Dedifferentiated amniotic fluid mesenchymal stem cell (primary cell): ENCODE measurements around the gene RBBP5.

Source experiments
- DNase-seq: peaks from one replicate; pipeline ENCODE4 v3.0.0-alpha.2; 2016; ENCODE audit errors: extremely low spot score

RBBP5 gene

DNA sequence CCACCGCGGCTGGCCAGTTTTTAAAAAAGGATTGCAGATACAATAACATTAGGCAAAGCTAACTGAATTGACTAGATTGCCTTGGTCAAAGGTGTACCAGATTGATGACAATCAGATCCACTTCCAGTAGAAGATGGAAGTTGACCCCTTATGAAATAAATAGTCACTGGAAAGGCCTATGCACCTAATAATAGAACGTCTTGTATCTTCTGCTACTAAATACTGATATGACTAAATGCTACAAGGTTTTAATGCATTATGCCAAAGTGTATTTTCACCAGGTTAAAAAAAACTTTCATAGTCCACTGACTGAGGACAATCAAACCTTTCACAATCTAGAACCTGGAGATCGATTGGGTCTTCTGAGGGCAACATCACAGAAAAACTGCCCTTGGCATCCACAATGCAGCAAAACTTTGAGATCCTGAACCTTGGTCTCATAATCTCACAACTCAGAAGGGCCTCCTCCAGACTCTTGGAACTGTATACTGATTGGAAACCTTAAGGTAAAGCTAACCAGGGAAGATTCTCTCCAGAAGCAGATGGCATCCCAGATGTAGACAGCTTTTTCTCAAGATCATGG lies 7.8 kb upstream of the RBBP5 start:
- no peak for DNase-seq

DNA sequence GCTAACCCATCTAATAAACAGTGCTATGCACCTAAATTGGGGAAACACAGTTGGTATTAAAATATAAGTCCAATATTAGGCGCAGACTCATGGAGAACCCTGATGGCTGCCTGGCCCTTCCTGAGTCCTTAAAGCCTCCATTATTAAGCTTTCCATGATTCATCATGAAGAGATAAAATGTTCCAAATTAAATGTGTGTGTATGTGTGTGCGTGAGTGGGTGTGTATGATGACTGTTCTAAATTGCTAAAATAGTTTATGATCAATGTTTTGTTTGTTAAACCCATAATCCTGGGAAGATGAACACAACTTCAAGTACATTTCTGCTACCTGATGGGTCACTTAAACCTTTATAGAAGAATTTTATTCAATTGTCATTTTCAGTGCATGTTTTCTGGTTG lies 6.3 kb upstream of the RBBP5 start:
- no peak for DNase-seq

DNA sequence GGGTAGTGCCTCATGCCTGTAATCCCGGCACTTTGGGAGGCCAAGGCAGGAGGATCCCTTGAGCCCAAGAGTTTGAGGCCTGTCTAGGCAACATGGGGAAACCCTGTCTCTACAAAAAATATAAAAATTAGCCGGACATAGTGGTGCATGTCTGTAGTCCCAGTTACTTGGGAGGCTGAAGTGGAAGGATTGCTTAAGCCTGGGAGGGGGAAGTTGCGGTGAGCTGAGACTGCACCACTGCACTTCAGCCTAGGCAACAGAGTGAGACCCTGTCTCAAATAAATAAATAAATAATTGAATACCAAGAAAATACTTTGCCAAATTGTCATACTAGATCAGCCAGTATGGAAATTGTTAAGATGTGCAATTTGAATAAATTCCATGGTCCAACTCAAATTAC lies 5.9 kb upstream of the RBBP5 start:
- no peak for DNase-seq

DNA sequence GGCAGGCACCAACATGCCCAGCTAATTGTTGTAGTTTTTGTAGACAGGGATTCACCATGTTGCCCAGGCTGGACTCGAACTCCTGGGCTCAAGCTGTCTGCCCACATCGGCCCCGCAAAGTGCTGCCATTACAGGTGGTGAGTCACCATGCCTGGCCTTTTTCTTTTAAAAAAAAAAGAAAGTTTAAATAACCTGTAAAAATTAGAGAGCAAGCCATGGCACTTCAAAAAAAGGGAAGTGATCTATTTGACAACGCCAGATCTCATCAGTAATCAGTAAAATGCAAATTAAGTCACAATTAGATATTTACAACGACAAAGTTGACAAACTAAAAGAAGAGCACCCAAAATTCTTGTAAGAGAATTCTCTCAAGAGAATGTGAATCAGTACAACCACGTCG lies 2.9 kb upstream of the RBBP5 start:
- DNase-seq, result no peak

DNA sequence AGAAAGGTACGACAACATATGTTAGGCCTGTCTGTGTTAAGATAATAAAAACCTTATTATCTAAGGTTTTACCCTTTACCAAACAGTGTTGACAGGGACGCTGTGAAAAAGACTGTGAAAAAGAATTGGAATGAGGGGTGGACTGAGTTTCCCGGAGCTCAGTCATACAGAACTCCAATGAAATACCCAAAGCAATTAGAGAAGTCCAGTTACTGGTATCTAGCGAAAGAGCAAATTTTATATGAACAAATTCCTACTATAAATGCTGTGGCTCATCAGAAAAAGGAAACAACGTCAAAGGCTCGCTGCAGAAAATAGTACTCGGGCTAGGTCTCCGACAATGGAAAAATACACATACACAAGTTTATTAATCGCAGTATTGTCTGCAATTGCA lies 708 bp upstream of the RBBP5 start:
- DNase-seq, result no peak

DNA sequence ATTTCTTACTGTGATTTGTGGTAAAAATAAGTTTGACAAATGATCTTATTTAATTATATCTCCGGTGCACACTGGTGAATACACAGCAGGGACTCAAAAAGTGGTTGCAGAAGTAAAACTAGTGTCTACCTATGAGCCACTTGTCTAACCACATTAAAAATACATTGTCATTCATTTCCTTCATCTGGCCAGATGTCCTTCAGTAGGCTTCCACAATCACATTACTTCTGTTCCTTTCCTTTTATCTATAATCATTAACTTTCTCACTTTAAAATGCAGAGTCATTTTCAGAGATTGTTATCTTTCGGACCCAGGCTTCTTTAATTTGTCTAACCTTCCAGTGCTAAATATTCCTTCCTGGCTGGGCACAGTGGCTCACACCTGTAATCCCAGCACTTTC lies 3.0 kb downstream of the RBBP5 start:
- no peak for DNase-seq

DNA sequence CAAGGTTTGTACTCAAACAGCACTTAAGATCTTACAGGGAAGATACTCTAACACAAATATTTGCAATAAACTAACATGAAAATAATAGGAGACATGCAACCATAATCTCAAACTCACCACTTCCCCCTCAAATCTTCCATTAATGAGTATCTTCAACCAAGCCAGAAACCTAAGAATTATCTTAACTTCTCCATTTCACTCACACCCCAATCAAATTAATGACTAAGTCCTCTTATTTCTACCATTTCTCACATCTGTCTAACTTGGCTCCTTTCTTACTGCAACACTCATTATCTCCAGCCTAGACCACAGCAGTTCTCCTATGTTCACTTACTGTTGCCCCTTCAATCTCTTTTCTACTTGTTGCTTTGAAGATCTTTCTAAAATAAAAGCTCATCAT lies 10.4 kb downstream of the RBBP5 start:
- DNase-seq, result no peak

DNA sequence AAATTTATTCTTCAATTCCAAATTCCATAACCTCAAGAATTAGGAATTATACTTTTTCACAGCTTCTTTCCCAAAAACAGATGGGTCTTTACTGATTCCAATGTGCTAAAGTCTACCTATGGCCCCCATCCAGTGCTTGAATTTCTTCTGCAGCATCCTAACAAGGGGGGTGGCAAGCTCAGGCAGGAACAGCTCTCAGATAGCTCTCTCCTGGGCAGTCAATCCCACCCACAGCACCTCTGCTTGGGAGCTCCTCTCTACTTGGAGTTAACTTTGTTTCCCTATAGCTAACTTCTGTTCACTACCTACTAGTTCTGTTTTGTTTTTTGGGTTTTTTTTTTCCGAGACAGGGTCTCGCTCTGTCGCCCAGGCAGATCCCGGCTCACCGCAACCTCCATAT lies 12.1 kb downstream of the RBBP5 start:
- DNase-seq, result no peak

DNA sequence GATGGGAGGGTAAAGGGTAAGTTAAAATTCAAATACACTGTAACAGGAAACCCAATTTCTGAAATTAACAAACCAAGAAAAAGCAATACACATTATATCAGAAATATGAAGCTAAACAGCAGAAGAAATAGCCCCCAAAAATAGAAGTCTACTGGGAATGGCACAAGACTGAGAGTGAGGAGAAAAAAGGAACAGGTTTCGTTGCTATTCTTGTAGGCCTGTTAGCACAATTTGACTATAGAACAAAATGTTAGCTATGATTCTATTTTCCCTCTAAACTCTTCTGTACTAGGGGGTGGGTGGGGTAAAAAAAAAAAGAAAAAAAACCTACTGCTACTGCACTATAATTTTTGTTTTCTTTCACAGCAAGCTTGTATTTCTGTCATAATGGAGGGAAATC lies 12.5 kb downstream of the RBBP5 start:
- no peak for DNase-seq

DNA sequence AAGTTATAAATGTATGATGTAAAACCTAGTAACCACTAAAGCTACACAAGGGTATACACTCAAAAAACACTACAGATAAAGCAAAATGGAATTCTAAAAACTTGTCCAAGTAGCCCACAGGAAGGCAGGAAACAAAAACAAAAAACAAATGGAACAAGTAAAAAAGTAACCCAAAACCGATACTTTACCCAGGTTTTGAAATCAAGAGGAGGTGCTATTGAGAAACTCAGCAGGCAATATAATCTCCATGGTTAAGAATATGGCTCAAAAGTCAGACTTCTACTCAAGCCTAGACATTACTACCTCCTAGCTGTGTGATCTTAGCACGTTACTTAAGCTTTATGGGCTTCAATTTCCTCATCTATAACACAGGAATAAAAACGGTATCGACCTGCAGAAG lies 13.3 kb downstream of the RBBP5 start:
- DNase-seq, result no peak

DNA sequence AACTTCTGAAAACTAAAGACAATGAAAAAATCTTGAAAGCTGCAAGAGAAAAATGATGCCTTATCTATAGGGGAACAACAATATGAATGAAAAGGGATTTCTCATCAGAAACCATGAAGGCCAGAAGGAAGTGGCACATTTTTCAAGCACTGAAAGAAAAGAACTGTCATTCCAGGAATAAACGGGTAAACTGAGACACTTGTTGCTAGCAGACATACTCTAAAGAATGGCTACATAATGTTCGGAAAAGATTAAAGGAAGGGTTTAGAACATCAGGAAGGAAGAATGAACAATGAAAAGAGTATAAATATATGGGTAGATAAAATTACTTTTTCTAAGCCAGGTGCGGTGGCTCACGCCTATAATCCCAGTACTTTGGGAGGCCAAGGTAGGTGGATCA lies 14.5 kb downstream of the RBBP5 start:
- no peak for DNase-seq

DNA sequence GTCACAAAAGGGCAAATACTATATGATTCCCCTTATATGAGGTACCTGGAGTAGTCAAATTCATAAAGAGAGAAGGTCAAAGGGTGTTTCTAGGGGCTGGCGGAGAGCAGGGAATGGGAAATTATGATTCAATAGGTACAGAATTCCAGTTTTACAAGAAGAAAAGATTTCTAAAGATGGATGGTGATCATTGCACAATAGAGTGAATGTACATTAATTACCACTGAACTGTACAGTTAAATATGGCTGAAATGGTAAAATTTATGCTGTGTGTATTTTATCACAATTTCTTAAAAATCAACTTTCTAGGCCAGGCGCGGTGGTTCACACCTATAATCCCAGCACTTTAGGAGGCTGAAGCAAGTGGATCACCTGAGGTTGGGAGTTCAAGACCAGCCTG lies 19.4 kb downstream of the RBBP5 start:
- no peak for DNase-seq

DNA sequence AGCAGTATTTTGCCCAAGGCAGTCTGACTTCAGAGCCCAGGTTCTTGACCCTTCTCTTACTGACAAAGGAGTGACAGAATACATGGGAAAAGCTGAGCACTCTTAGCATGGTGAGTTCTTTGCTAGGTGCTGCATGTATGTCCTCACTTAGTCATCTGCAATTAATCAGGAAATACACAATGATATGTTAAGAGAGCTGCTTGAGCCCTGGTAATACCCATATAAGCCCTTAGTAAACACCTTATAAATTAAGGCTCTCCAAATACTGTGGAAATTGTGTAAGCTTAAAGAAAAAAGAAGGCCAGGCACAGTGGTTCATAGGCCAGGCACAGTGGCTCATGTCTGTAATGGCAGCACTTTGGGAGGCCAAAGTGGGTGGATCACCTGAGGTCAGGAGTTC lies 23.5 kb downstream of the RBBP5 start:
- no peak for DNase-seq

DNA sequence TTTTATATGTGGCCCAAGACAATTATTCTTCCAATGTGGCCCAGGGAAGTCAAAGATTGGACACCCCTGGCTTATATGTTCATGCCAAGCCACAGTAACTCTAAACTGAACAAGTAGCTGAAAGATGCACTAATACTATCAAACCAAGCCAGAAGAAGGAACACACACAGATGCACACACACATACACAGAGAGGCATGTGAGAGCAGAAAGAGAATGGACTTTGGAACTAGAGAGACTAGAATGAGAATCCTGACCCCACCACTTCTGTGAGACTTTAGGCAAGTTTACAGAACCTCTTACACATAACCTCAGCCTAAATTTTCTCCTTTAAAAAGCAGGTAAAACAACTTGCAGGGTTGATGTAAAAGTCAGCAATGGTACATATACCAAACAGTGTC lies 26.4 kb downstream of the RBBP5 start:
- no peak for DNase-seq

DNA sequence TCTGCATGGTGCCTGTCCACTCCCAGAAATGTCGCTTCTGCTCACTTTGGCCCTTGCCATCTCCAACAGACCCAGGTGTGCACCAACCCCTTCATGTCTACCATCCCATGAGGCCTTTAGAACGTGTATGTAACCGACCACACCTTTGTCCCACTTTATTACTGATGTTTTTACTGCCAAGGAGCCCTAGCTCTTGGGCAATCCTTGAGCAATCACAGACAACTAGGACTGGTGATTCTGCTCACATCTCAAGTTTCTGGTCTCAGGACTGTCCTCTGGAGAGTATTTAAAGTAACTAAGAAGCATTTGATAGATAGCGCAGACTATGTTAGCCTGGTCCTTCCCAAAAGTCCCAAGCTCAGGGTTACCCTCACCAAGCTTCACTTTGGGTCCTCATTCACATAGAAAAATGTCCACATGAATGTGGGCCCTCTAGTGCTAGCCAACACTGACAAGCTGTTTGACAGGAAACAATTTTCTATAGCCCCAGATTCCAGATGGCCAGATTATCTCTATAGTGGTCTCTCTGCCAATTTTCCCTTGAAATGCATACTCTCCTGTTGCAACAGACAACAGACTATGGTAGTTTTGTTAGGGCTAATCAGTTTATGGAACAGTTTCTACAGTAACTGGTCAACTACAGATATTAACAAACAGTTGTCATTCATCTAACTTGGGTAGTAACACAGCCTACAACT lies 30.6 kb downstream of the RBBP5 start:
- DNase-seq, result no peak

DNA sequence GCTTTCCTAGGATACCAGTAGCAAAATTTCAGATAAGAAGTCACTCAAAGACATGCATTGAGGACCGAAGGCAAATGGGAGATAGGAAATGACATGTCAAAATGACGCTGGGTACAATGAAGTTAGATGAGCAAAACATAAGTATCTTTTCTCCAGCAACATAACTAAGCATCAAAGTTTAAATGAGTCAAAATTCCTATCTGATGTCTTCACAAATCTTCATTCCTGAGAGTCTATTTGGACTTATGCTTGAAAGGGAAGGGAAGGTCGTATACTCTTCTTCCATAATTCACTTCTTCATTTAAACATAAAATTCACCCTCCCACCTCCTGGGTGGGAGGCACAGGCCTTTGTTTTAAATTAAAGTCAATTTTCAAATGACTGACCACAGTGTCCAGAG lies 33.4 kb downstream of the RBBP5 start:
- peak; percentile 16 for DNase-seq

DNA sequence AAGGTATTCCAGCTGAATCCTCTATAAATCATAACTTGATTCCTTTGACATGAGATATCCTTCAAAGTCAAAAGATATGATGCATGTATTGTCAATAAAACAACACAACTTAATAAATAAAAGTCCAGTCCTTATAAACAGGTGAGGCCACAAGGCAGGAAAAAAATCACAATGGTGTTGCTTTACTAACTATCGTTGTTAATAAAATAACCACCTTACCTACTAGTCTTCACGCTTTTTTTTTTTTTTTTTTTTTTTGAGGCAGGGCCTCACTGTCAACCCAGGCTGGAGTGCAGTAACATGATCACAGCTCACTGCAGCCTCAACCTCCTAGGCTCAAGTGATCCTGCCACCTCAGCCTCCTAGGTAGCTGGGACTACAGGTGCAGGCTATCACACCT lies 37.4 kb downstream of the RBBP5 start, which contains the start of gene TMEM81:
Gene TMEM81 (minus strand): TSS at position 101 of the 400 bp plus-strand sequence. CDS start 140 bp downstream, outside the sequence.
- DNase-seq, result no peak

DNA sequence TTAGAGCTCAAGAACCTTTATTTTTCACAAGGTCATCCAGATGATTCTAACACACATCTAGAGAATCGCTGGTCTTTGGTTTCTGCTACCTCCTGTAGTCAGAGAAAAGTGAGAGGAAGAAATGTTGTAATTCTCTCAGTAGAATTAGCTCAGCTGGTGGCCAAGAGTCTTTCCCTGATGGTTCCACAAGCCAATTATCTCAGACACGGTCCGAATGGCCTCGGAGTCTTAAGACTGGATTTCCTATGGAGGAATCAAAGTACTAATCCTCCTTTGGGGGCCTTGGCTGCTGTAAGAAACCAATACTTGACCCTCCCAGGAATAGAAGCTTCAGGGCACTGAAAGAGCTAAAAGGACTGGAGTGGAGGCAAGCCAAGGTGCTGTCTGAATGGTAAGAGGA lies 39.3 kb downstream of the RBBP5 start:
- no peak for DNase-seq

DNA sequence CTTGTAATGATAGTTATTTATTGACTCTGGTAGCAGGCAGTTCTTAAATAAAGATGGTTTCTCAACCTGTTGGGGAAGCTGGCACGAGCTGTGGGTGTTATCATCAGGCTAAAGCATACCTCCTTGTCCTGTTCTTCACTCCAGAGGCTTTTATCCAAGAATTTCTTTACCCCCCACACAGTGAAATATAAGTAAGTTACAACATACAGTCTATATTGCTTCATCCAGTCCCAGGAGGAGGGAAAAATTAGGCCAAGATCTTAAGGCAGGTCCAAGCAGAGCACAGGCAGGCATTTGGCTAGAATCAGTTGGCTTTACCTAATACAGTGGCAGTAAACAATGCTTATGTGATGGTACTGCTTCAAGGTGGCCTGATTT lies 43.9 kb downstream of the RBBP5 start:
- DNase-seq, result no peak

DNA sequence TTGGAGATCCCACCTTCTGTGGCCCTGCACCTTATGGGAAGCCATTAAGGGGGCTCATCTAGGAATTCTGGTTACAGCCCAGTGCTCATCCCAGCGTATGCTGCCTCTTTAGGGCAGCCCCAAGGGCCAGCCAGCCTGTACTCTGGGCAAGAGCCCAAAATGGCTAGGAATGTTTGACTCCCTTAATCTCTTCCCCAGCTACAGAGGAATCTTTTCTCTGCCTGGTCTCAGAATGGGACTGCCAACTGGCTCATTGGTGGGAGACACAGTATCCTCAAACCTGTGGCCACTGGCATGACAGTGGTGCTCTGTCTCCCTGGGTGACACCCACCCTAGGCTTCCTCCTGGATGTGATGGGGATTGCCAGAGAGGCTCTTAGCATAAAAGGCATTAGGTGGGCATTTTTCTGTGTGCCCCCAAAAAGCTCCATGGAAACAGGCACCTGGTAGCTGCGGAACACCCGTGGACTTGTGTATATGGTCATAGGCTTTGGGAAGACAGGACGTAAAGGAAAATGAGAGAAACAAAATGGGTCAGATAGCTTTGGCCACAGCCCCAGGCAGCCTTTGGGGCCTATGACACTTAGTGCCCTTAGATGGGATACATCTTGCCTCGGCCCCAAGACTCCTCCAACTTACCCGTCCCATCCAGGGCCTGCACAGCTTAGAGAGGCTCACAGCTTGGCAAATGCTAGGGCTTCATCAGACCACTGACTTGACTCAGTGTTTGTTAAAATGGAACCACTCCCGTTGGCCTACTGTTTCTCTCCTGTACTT lies 44.4 kb downstream of the RBBP5 start:
- peak; percentile 18 for DNase-seq

DNA sequence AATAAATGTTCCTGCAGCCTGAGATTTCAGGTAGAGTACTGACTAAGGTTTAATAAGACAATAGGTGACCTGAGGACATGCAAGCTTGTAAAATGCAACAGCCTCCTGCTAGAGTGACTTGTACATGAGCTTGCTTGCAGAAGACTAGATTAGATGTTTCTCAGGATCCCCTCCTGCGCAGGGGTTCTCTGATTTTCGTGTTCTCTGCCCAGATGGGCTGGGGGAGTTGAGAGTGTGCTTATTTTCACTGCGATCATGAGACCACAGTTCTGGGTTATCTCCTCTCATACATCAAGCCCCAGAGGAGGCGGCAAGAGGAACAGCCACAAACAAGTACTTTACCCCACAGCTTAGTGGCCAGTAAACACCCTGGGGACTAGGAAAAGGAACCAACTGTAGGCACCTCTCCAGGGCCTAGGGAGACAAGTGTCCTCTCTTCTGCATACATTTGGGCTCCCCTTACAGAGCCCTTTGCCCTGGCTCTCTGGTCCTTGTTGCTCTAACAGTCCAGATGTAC lies 45.5 kb downstream of the RBBP5 start:
- no peak for DNase-seq

DNA sequence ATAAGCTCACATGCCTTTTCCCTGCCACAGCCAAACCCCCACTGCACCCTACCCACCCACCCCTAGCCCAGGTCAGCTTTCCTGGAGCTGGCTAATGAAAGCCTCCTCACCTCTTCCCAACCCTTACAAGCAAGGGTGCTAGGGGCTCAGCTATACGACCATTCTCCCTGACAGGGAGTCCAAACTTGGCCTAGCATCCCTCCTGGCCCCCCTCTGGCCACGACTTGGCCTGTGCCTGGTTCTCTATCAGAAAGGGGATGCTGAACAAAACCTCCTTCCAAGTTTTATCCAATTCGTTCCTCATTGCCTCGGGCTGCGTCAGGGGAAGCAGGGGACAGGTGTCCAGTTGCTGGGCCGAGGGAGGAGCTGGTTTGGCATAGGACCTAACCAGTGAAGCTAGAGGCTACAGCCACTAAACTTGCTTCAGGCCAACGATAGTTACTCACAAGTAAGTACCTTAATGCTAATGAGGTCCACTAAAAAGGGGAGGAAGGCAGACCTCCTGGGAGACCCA lies 46.1 kb downstream of the RBBP5 start:
- no peak for DNase-seq

DNA sequence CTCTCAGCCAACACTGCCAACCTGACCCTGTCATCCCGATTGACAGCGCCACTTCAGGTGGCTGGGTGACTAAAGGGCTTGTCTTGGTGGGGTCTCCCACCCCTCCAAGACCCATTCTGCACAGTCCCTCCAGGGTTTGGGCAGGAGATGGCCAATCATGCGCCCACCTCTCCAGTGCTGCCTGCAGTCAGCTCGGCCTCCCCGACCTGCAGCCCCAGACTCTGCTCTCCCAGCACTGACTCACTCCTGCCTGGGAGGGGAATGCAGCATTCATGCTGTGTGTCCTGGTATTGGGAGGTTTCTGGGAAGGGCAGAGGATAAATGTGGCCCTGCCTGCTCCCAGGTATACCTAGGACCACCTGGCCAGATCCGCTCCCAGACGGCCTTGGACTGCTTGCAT lies 47.3 kb downstream of the RBBP5 start:
- no peak for DNase-seq
